ENCODE data around the gene ZG16. TPM values are rescaled to one million over a fixed set of nuclear protein-coding genes. Genes with fewer than 3 reads are reported as not detected.
"Not testable (repeated sequence)": the region's sequence is repeated elsewhere in the genome, so short reads cannot be mapped to it uniquely, and the experiment has no call there.

The ZG16 gene
- total RNA-seq, 2 donors from 2014 or later, result not detected

DNA sequence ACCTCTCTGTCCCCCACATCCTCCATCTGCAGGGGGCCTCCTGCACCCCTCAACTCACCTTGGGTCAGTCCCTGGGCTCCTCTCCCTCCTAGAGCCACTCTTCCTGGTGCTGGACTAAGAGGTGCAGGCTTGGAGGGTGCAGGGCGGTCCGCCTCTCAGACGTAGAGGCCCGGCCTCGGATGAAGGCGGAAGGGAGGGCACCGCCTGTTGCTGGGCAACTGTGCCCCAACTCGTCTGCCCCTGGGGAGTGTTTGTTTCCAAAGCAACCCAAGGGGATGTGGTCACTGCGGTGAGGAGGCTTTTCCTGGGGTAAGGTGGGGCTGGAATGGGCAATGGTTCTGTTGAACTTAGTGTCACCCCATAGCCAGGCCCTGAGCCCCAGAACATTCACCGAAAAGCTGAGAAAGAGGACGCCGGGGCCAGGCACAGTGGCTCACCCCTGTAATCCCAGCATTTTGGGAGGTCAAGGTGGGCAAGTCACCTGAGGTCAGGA, 32.2 kb upstream of the ZG16 start, which contains the start of gene C16orf54:
Gene C16orf54 (minus strand): TSS at position 138 of the 493 bp plus-strand sequence. CDS start 1,039 bp downstream, outside the sequence.
- no peaks in the 10 kb centered on the region for H3K9me3 ChIP-seq
- TF ChIP-seq, protein P1, sequence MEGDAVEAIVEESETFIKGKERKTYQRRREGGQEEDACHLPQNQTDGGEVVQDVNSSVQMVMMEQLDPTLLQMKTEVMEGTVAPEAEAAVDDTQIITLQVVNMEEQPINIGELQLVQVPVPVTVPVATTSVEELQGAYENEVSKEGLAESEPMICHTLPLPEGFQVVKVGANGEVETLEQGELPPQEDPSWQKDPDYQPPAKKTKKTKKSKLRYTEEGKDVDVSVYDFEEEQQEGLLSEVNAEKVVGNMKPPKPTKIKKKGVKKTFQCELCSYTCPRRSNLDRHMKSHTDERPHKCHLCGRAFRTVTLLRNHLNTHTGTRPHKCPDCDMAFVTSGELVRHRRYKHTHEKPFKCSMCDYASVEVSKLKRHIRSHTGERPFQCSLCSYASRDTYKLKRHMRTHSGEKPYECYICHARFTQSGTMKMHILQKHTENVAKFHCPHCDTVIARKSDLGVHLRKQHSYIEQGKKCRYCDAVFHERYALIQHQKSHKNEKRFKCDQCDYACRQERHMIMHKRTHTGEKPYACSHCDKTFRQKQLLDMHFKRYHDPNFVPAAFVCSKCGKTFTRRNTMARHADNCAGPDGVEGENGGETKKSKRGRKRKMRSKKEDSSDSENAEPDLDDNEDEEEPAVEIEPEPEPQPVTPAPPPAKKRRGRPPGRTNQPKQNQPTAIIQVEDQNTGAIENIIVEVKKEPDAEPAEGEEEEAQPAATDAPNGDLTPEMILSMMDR (IDR thresholded peaks at IDR 0.05), result no peak
- H3K27ac ChIP-seq, result no peak within 1 kb of the TSS
- no peaks in the 10 kb centered on the region for H3K27me3 ChIP-seq (replicated peaks; ENCODE audit: insufficient read depth)
- no peak for DNase-seq (ENCODE audit: low spot score)
- no peaks in the 10 kb centered on the region for H3K36me3 ChIP-seq
- ATAC-seq (ENCODE audit: insufficient number of reproducible peaks, low FRiP score, low read depth), result no peak
- H3K4me3 ChIP-seq, result peak within 1 kb of the TSS; percentile 66
- H3K4me1 ChIP-seq (ENCODE audit: control insufficient read depth in 1 of 2, low read depth in 2 of 2), result no peaks in the 10 kb centered on the region

DNA sequence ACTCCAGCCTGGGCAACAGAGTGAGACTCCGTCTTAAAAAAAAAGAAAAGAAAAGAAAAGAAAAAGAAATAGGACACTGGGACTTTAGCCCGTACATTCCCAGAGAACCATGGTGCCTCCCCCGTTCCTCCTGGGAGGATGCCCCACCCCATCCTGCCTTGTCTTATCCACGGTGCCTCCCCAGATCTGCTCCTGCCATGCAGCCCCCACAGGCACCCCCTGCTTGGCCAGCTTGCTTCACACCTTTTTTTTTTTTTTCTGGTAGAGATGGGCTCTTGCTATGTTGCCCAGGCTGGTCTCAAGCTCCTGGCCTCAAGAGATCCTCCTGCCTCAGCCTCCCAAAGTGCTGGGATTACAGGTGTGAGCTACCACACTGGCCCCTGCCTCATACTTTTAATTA, 31.5 kb upstream of the ZG16 start:
- H3K9me3 ChIP-seq; ATAC-seq (ENCODE audit: insufficient number of reproducible peaks, low FRiP score, low read depth); H3K4me1 ChIP-seq (ENCODE audit: control insufficient read depth in 1 of 2, low read depth in 2 of 2); DNase-seq (ENCODE audit: low spot score); H3K36me3 ChIP-seq; H3K27me3 ChIP-seq (replicated peaks; ENCODE audit: insufficient read depth); H3K27ac ChIP-seq: not testable (repeated sequence)
- H3K4me3 ChIP-seq, result peak overlapping the region; percentile 66

DNA sequence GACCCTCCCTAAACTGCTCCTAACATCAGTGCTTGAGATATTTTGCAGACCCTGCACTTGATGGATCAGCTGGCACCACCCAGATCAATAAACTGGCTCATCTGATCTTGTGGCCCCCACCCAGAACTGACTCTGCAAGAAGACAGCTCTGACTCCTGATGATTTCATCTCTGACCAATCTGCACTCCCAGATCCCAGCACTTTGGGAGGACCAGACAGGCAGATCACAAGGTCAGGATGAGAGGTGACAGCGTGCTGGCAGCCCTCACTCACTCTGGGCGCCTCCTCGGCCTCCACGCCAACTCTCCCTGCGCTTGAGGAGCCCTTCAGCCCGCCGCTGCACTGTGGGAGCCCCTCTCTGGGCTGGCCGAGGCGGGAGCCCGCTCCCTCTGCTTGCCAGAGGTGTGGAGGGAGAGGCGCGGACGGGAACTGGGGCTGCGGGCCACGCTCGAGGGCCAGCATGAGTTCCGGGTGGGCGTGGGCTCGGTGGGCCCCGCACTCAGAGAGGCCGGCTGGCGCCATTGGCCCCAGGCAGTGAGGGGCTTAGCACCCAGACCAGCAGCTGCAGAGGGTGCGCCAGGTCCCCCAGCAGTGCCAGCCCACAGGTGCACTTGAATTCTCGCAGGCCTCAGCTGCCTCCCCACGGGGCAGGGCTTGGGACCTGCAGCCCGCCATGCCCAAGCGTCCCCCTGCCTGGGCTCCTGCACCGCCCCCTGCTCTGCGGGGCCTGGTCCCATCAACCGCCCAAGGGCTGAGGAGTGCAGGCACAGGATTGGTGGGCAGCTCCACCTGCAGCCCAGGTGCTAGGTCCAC, 29.9 kb upstream of the ZG16 start:
- no peak overlapping the region for H3K27ac ChIP-seq
- H3K27me3 ChIP-seq (replicated peaks; ENCODE audit: insufficient read depth), result no peaks in the 10 kb centered on the region
- ATAC-seq (ENCODE audit: insufficient number of reproducible peaks, low FRiP score, low read depth), result no peak

DNA sequence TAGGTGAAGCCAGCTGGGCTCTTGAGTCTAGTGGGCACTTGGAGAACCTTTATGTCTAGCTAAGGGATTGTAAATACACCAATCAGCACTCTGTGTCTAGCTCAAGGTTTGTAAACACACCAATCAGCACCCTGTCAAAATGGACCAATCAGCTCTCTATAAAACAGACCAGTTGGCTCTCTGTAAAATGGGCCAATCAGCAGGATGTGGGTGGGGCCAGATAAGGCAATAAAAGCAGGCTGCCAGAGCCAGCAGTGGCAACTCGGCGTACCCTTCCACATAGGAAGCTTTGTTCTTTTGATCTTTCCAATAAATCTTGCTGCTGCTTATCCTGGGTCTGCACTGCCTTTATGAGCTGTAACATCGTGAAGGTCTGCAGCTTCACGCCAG, 29.3 kb upstream of the ZG16 start:
- not testable (repeated sequence) for ATAC-seq (ENCODE audit: insufficient number of reproducible peaks, low FRiP score, low read depth); H3K36me3 ChIP-seq

More for the DNA sequence above, 29.9 kb upstream of the ZG16 start:
- H3K36me3 ChIP-seq, result no peaks in the 10 kb centered on the region
- H3K4me1 ChIP-seq (ENCODE audit: control insufficient read depth in 1 of 2, low read depth in 2 of 2), result no peaks in the 10 kb centered on the region
- no peak for DNase-seq (ENCODE audit: low spot score)
- H3K4me3 ChIP-seq, result no peak overlapping the region
- TF ChIP-seq, protein P1 (IDR thresholded peaks at IDR 0.05), result no peak
- no peaks in the 10 kb centered on the region for H3K9me3 ChIP-seq

DNA sequence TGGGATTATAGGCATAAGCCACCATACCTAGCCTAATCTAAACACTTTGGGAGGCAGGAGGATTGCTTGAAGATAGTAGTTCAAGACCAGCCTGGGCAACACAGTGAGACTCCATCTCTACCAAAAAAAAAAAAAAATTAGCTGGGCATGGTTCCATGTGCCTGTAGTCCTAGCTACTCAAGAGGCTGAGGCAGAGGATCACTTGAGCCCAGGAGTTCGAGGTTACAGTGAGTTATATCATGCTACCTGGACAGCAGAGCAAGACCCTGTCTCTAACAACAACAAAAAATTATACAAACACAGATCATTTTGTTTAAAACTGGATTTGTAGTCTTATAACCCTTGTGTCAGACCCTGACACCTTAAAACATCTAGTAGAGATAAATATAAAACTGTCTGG, 24.5 kb upstream of the ZG16 start:
- no peak overlapping the region for H3K4me3 ChIP-seq
- no peaks in the 10 kb centered on the region for H3K4me1 ChIP-seq (ENCODE audit: control insufficient read depth in 1 of 2, low read depth in 2 of 2)
- no peaks in the 10 kb centered on the region for H3K27me3 ChIP-seq (replicated peaks; ENCODE audit: insufficient read depth)
- H3K36me3 ChIP-seq, result no peaks in the 10 kb centered on the region
- TF ChIP-seq, protein P1 (IDR thresholded peaks at IDR 0.05), result no peak
- DNase-seq (ENCODE audit: low spot score) (no peak), ATAC-seq (ENCODE audit: insufficient number of reproducible peaks, low FRiP score, low read depth) (no peak)
- no peak overlapping the region for H3K27ac ChIP-seq
- H3K9me3 ChIP-seq, result no peaks in the 10 kb centered on the region

More for the DNA sequence above, 29.3 kb upstream of the ZG16 start:
- not testable (repeated sequence) for H3K27me3 ChIP-seq (replicated peaks; ENCODE audit: insufficient read depth); H3K4me1 ChIP-seq (ENCODE audit: control insufficient read depth in 1 of 2, low read depth in 2 of 2); H3K9me3 ChIP-seq; H3K4me3 ChIP-seq; H3K27ac ChIP-seq; DNase-seq (ENCODE audit: low spot score)

DNA sequence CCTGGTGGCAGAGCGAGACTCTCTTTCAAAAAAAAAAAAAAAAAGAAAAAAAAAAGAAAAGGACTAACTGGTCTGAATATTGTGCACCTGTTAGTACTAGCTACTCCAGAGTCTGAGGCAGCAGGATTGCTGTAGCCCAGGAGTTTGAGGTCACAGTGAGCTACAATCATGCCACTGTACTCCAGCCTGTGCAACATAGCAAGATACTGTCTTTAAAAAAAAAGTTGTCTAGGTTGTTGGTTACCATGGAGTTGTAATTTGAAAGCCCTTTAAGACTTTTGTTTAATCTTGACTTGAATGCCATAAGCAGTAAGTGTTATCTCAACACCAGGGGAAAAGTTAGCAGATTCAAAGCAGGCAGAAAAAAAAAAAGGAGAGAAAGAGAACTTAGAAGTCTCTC, 21.4 kb upstream of the ZG16 start:
- H3K4me3 ChIP-seq, result no peak overlapping the region
- H3K27me3 ChIP-seq (replicated peaks; ENCODE audit: insufficient read depth), result no peaks in the 10 kb centered on the region
- no peaks in the 10 kb centered on the region for H3K9me3 ChIP-seq
- H3K4me1 ChIP-seq (ENCODE audit: control insufficient read depth in 1 of 2, low read depth in 2 of 2), result no peaks in the 10 kb centered on the region
- TF ChIP-seq, protein P1 (IDR thresholded peaks at IDR 0.05), result no peak
- no peak overlapping the region for H3K27ac ChIP-seq
- DNase-seq (ENCODE audit: low spot score) (no peak), ATAC-seq (ENCODE audit: insufficient number of reproducible peaks, low FRiP score, low read depth) (no peak)
- no peaks in the 10 kb centered on the region for H3K36me3 ChIP-seq

DNA sequence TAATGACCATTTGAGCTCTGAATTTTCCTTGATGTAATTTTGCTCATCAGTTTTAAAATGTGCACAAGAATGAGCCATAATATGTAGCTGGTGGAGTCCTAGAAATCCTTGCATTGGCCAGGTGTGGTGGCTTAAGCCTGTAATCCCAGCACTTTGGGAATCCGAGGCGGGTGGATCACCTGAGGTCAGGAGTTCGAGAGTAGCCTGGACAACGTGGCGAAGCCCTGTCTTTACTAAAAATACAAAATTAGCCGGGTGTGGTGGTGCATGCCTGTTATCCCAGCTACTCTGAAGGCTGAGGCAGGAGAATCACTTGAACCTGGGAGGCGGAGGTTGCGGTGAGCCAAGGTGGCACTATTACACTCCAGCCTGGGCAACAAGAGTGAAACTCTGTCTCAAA, 21.0 kb upstream of the ZG16 start:
- H3K9me3 ChIP-seq; ATAC-seq (ENCODE audit: insufficient number of reproducible peaks, low FRiP score, low read depth): not testable (repeated sequence)

More for the DNA sequence above, 21.0 kb upstream of the ZG16 start:
- H3K36me3 ChIP-seq; H3K4me1 ChIP-seq (ENCODE audit: control insufficient read depth in 1 of 2, low read depth in 2 of 2); H3K27me3 ChIP-seq (replicated peaks; ENCODE audit: insufficient read depth); DNase-seq (ENCODE audit: low spot score); H3K4me3 ChIP-seq; H3K27ac ChIP-seq: not testable (repeated sequence)

Measured in thoracic aorta (tissue), 2 donors.